Heart left ventricle (tissue), 13 donors: ENCODE results near the gene RBM33.

Experiments used
- POLR2A ChIP-seq, 2 donors: fragments of 450-650 bp; IDR thresholded peaks; one replicate each; pipeline ENCODE4 v1.6.1; 2017; ENCODE audit warnings: antibody characterized with exemption in 2 of 2, mild to moderate bottlenecking in 2 of 2, moderate library complexity in 2 of 2
- TF ChIP-seq, protein P1 (sequence below), 12 donors: fragments of 200-600 bp; sonication (generic) in 4 of 12; IDR thresholded peaks; one replicate each; pipeline versions ENCODE4 v1.5.0 to v1.8.0; 2018 to 2022; ENCODE audit warnings: antibody characterized with exemption in 12 of 12, mild to moderate bottlenecking in 5 of 12
- donor health status: ischemic (EF 13 %, LVEDD 7.1; RV severe dilation, severe dysfunction).
- donor health status: DM: no; HTN: yes; CAD: no.
- donor health status: DM: no; HTN: no; CAD: no.
- donor health status: ischemic (EF 25% LVEDD 6.9; RV normal size, moderate dysfunction).
- donor health status: ischemic (EF 25% LVEDD 5.7; RV mildly dilated, moderate dysfunction).
- donor health status: ischemic (EF 35%, LVEDD 5.7; RV mildly dilated, moderate dysfunction).
- donor health status: nonischemic (EF 11% LVEDD 7.7; RV severe dilation, severe dysfunction).
- donor health status: DM: yes; HTN: yes; CAD: no.
- donor health status: PGD.
- donor health status: ischemic (EF 29% LVEDD 5.4; RV normal size, mild dysfunction).
- donor health status: nonischemic (EF 23%, LVEDD 6.1; RV moderate dilation, normal function).

DNA sequence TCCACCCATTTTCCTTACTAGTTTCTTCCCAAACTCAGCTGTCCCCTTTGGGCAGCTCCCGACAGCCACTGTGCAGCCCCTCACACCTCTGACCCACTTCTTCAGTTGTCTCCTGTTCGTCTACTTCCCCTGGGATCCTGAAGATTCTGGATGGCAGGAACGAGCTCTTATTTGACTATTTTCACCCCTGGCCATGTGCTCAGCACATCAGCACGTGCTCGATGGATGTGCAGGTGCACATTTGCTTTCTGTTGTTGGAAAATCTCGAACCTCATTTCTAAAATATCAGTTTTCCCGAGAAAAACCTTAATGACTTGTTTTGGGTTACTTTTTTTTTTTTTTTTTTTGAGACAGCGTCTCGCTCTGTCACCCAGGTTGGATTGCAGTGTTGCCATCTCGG is 31.8 kb upstream of the RBM33 start:
- TF ChIP-seq, protein P1, sequence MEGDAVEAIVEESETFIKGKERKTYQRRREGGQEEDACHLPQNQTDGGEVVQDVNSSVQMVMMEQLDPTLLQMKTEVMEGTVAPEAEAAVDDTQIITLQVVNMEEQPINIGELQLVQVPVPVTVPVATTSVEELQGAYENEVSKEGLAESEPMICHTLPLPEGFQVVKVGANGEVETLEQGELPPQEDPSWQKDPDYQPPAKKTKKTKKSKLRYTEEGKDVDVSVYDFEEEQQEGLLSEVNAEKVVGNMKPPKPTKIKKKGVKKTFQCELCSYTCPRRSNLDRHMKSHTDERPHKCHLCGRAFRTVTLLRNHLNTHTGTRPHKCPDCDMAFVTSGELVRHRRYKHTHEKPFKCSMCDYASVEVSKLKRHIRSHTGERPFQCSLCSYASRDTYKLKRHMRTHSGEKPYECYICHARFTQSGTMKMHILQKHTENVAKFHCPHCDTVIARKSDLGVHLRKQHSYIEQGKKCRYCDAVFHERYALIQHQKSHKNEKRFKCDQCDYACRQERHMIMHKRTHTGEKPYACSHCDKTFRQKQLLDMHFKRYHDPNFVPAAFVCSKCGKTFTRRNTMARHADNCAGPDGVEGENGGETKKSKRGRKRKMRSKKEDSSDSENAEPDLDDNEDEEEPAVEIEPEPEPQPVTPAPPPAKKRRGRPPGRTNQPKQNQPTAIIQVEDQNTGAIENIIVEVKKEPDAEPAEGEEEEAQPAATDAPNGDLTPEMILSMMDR (IDR thresholded peaks at IDR 0.05), result no peak
- no peak for TF ChIP-seq POLR2A (IDR thresholded peaks at IDR 0.05)
